ENCODE results near the gene THRSP. TPM values are rescaled to one million over a fixed set of nuclear protein-coding genes. Genes with fewer than 3 reads are reported as not detected.

THRSP gene
- total and polyA plus RNA-seq, 2 of the 4 experiments (the other 2 are of a cell fraction) = not detected

DNA sequence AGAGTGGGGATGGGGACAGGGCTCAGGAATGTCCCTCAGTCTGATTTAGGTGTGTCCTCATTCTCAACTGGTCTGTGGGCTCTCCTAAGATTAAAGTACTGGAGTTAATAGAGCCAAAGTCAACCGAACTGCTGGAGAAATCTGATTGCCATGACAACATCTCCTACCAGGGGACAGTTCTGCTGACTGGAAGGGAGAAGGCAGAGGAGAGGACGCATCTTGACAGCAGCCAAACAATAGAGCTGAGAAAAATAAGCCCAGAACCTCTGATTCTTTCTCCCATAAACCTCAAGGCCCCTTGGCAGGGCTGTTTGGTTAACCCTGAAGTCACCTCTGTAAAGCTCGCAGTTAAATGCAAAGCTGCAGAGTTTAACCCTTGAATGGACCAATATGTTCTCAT is 43.4 kb upstream of the THRSP start:
- H2BK15ac ChIP-seq (ENCODE audit: low read depth, low read length) = no peak overlapping the region
- H3K14ac ChIP-seq (replicated peaks; ENCODE audit: low read depth, low read length) = no peak overlapping the region
- intact Hi-C loops (cut with micrococcal nuclease) (no loop called here), dilution Hi-C loops (cut with HindIII; ENCODE audit: low sequenced_read_pairs, unreplicated experiment) (no loop called here), in situ Hi-C loops (cut with MboI; ENCODE audit: low sequenced_read_pairs) (no loop called here)
- no peak overlapping the region for H3K4ac ChIP-seq (ENCODE audit: low read depth, low read length)
- no peak for DNase-seq
- H3K79me1 ChIP-seq (ENCODE audit: low read depth in 1 of 2, low read length in 2 of 2) = no peaks in the 10 kb centered on the region
- no peak overlapping the region for H3K27ac ChIP-seq (ENCODE audit: insufficient read depth, low read length)
- H2BK120ac ChIP-seq (ENCODE audit: low read depth, low read length) = no peak overlapping the region
- no peaks in the 10 kb centered on the region; the same call in 1 of the 2 replicates for H3K4me1 ChIP-seq (ENCODE audit: control insufficient read depth, insufficient read depth, low read length)
- no peak overlapping the region for H3K56ac ChIP-seq (ENCODE audit: extremely low read depth, insufficient read depth, low read length)
- no peaks in the 10 kb centered on the region for H3K36me3 ChIP-seq (ENCODE audit: control insufficient read depth, insufficient read depth, low read length)
- no peak overlapping the region for H2AFZ ChIP-seq (replicated peaks; ENCODE audit: low read length, poor library complexity)
- ChIA-PET CTCF (interaction anchor here (0.8 to 1.4 kb wide), 4 partner anchors 12 to 26 kb away, joined by 3 to 5 read pairs (median 4); no protein-coding TSS in a partner anchor), POLR2A (ENCODE audit: unreplicated experiment) (no interaction called here)
- no peak overlapping the region for H2AK9ac ChIP-seq (replicated peaks; ENCODE audit: low read depth, low read length, poor library complexity)
- H3K4me2 ChIP-seq (ENCODE audit: low read depth, low read length) = no peak overlapping the region
- H4K8ac ChIP-seq (ENCODE audit: low read depth in 2 of 2, low read length in 2 of 2) = no peak overlapping the region
- no peak overlapping the region for H3K4me3 ChIP-seq (ENCODE audit: insufficient read depth, low read depth, low read length)
- H3K23ac ChIP-seq (ENCODE audit: low read depth, low read length) = no peak overlapping the region
- TF ChIP-seq BHLHE40 (IDR thresholded peaks at IDR 0.05; ENCODE audit: low read depth, low read length) (no peak), MAFK (IDR thresholded peaks at IDR 0.05; ENCODE audit: low read depth, low read length) (no peak), RFX5 (IDR thresholded peaks at IDR 0.05; ENCODE audit: low read depth, low read length) (no peak), POLR2A (IDR thresholded peaks at IDR 0.05; ENCODE audit: low read depth, low read length) (no peak), CEBPB (IDR thresholded peaks at IDR 0.05; ENCODE audit: low read depth, low read length) (no peak)
- TF ChIP-seq, protein P1, sequence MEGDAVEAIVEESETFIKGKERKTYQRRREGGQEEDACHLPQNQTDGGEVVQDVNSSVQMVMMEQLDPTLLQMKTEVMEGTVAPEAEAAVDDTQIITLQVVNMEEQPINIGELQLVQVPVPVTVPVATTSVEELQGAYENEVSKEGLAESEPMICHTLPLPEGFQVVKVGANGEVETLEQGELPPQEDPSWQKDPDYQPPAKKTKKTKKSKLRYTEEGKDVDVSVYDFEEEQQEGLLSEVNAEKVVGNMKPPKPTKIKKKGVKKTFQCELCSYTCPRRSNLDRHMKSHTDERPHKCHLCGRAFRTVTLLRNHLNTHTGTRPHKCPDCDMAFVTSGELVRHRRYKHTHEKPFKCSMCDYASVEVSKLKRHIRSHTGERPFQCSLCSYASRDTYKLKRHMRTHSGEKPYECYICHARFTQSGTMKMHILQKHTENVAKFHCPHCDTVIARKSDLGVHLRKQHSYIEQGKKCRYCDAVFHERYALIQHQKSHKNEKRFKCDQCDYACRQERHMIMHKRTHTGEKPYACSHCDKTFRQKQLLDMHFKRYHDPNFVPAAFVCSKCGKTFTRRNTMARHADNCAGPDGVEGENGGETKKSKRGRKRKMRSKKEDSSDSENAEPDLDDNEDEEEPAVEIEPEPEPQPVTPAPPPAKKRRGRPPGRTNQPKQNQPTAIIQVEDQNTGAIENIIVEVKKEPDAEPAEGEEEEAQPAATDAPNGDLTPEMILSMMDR (conservative IDR thresholded peaks at IDR 0.05; ENCODE audit: low read depth, low read length) = no peak
- TF ChIP-seq, protein P2, sequence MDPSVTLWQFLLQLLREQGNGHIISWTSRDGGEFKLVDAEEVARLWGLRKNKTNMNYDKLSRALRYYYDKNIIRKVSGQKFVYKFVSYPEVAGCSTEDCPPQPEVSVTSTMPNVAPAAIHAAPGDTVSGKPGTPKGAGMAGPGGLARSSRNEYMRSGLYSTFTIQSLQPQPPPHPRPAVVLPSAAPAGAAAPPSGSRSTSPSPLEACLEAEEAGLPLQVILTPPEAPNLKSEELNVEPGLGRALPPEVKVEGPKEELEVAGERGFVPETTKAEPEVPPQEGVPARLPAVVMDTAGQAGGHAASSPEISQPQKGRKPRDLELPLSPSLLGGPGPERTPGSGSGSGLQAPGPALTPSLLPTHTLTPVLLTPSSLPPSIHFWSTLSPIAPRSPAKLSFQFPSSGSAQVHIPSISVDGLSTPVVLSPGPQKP (IDR thresholded peaks at IDR 0.05; ENCODE audit: borderline replicate concordance, low read depth, low read length) = no peak
- H2BK5ac ChIP-seq (ENCODE audit: low read depth, low read length, poor library complexity, severe bottlenecking) = no peak overlapping the region
- H4K20me1 ChIP-seq (ENCODE audit: insufficient read depth, low read length) = no peaks in the 10 kb centered on the region
- no peak overlapping the region for H4K5ac ChIP-seq (ENCODE audit: low read depth, low read length)
- H3K27me3 ChIP-seq (ENCODE audit: control insufficient read depth, insufficient read depth, low read length) = peaks cover 2% of the 10 kb centered on the region
- BruUV-seq (replicated peaks) = no TSS peak
- no peak overlapping the region for H2AK5ac ChIP-seq (ENCODE audit: low read depth, low read length)
- no peaks in the 10 kb centered on the region for H3K9me3 ChIP-seq (ENCODE audit: control insufficient read depth, insufficient read depth, low read length)
- no peak overlapping the region for H3K18ac ChIP-seq (ENCODE audit: low read depth, low read length)
- no peak for ATAC-seq (ENCODE audit: low read depth)
- no peak overlapping the region for H4K91ac ChIP-seq (ENCODE audit: insufficient read depth, low read depth, low read length)
- H2BK20ac ChIP-seq (ENCODE audit: low read depth, low read length) = no peak overlapping the region
- no peak overlapping the region for H3K9ac ChIP-seq (ENCODE audit: low read depth, low read length)
- WGBS, 2 experiments (ENCODE audit: extremely low coverage in 2 of 2, insufficient read length in 1 of 2) = no CpG with 5 or more reads among the region's 3 CpGs
- H3K9me1 ChIP-seq (ENCODE audit: insufficient read depth, low read length) = peaks cover 6% of the 10 kb centered on the region

All from IMR-90 (cell line).